Ascending aorta (tissue), 2 donors: Measurements from ENCODE around the gene VSIG2. TPM values are rescaled to one million over a fixed set of nuclear protein-coding genes. Genes with fewer than 3 reads are reported as not detected.

Source experiments
- DNase-seq, 2 donors: peaks; one replicate each; pipeline ENCODE4 v3.0.0-alpha.2; 2019; ENCODE audit warnings: low spot score in 2 of 2
- H3K27ac ChIP-seq, 2 donors: fragments of 200-600 bp; sonication (generic); one replicate each; pipeline ENCODE4 v1.5.1; 2016 to 2017; ENCODE audit warnings: mild to moderate bottlenecking in 1 of 2
- H3K27me3 ChIP-seq: fragments of 200-600 bp; sonication (generic); one replicate; pipeline ENCODE4 v1.5.1; 2017
- H3K36me3 ChIP-seq, 2 donors: fragments of 200-600 bp; sonication (generic); one replicate each; pipeline ENCODE4 v1.5.1; 2016
- H3K4me1 ChIP-seq, 2 donors: fragments of 200-600 bp; sonication (generic); one replicate each; pipeline ENCODE4 v1.5.1; 2016 to 2017; ENCODE audit warnings: mild to moderate bottlenecking in 1 of 2
- H3K4me3 ChIP-seq, 2 donors: fragments of 200-600 bp; sonication (generic); one replicate each; pipeline ENCODE4 v1.5.1; 2016 to 2017; ENCODE audit warnings: mild to moderate bottlenecking in 1 of 2
- H3K9me3 ChIP-seq, 2 donors: fragments of 200-600 bp; sonication (generic); one replicate each; pipeline ENCODE4 v1.5.1; 2016
- intact Hi-C: fragments of 100-400 bp; cut with DNase I; formaldehyde crosslinking; loops from one replicate; pipeline ENCODE4 v1.15.1; 2023
- total RNA-seq: library from RNA; depleted of rRNA; stranded (reverse); fragments of >200 nt; gene quantifications from one replicate; pipeline ENCODE4 v1.1.0, GENCODE V29; 2016
- TF ChIP-seq, protein P1 (sequence below), 3 experiments: fragments of 200-600 bp in 2 of 3; fragments of 450-650 bp in 1 of 3; sonication (generic) in 2 of 3; IDR thresholded peaks; one replicate each; pipeline ENCODE4 v1.5.1; 2016 to 2019; ENCODE audit warnings: antibody characterized with exemption in 3 of 3, mild to moderate bottlenecking in 1 of 3, moderate library complexity in 1 of 3

Gene VSIG2
- total RNA-seq, 1 donor from 2014 or later, result not detected

DNA sequence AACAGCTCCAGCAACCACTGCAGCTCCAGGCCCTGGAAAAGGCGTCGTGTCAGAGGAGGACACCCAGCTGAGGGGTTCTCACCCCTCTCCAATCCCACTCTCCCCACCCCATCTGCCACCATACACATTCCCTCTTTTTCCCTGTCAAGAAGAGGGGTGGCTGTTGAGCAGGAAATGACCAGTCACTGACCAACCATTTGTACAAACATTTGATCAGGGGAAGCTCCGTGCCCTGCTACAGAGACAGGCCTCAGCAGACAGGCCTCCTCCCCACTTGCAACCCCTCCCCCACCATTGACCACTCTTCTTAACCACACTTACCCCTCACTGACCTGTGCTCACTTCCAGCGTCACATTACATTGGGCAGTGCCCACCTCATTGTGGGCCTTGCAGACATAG is 2.3 kb upstream of the VSIG2 start:
- no peak for DNase-seq
- peaks cover 0 to 3% of the 10 kb centered on the region in 2 donors for H3K36me3 ChIP-seq
- H3K27ac ChIP-seq, result no peak overlapping the region
- H3K4me3 ChIP-seq, result no peak overlapping the region
- TF ChIP-seq, protein P1, sequence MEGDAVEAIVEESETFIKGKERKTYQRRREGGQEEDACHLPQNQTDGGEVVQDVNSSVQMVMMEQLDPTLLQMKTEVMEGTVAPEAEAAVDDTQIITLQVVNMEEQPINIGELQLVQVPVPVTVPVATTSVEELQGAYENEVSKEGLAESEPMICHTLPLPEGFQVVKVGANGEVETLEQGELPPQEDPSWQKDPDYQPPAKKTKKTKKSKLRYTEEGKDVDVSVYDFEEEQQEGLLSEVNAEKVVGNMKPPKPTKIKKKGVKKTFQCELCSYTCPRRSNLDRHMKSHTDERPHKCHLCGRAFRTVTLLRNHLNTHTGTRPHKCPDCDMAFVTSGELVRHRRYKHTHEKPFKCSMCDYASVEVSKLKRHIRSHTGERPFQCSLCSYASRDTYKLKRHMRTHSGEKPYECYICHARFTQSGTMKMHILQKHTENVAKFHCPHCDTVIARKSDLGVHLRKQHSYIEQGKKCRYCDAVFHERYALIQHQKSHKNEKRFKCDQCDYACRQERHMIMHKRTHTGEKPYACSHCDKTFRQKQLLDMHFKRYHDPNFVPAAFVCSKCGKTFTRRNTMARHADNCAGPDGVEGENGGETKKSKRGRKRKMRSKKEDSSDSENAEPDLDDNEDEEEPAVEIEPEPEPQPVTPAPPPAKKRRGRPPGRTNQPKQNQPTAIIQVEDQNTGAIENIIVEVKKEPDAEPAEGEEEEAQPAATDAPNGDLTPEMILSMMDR (IDR thresholded peaks at IDR 0.05), result no peak
- no peaks in the 10 kb centered on the region for H3K27me3 ChIP-seq
- H3K4me1 ChIP-seq, result peaks cover 3 to 7% of the 10 kb centered on the region in 2 donors
- no peaks in the 10 kb centered on the region for H3K9me3 ChIP-seq
- intact Hi-C loops, result no loop called here

DNA sequence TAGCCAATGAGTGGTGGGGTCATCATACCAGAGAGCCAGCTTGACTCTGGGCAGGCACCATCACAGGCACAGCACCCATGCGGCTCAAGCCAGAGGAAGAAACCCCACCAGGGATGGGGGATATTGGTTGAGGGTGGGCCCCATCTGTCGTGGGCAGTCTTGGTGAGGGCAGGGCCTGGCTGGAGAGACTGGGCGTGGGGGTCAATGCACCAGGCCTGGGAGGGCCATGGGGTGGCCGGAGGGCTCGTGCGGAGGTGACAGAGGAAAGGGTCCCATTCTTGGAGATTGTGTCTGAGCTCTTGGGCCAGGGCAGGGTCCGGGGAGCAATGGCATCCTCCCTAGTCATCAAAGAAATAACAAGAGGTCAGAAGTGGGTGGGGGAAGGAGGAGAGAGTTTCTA is 1.6 kb upstream of the VSIG2 start:
- Histone ChIP-seq H3K4me3 (no peak overlapping the region), H3K27ac (no peak overlapping the region), H3K9me3 (no peaks in the 10 kb centered on the region), H3K27me3 (no peaks in the 10 kb centered on the region), H3K4me1 (peaks cover 0 to 2% of the 10 kb centered on the region in 2 donors), H3K36me3 (peaks cover 0 to 3% of the 10 kb centered on the region in 2 donors)
- DNase-seq, result no peak
- intact Hi-C loops, result no loop called here
- TF ChIP-seq, protein P1 (IDR thresholded peaks at IDR 0.05), result no peak

DNA sequence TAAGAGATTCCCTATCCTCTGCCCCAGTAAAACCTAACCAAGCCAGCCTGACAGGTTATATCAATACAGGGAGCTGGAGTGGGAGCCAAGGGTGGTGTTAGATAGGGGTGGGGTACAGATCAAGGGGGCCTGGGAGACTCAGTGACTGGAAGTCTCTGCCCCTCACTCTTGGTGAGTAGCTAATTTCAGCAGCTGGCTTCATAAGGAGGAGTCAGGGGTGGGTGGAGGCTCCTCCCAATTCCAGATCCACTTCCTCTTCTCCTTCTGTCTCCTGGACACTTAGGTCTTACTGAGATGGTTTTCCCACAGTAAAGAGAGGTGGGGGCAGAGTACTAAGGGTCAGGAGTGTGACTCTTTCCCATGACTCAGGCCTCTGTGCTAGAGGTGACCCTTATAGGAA is 1.1 kb upstream of the VSIG2 start:
- H3K4me3 ChIP-seq, result no peak overlapping the region
- H3K27me3 ChIP-seq, result no peaks in the 10 kb centered on the region
- no peak for DNase-seq
- intact Hi-C loops, result no loop called here
- H3K36me3 ChIP-seq, result peaks cover 0 to 3% of the 10 kb centered on the region in 2 donors
- H3K4me1 ChIP-seq, result no peaks in the 10 kb centered on the region
- no peak overlapping the region for H3K27ac ChIP-seq
- H3K9me3 ChIP-seq, result no peaks in the 10 kb centered on the region
- TF ChIP-seq, protein P1 (IDR thresholded peaks at IDR 0.05), result no peak

DNA sequence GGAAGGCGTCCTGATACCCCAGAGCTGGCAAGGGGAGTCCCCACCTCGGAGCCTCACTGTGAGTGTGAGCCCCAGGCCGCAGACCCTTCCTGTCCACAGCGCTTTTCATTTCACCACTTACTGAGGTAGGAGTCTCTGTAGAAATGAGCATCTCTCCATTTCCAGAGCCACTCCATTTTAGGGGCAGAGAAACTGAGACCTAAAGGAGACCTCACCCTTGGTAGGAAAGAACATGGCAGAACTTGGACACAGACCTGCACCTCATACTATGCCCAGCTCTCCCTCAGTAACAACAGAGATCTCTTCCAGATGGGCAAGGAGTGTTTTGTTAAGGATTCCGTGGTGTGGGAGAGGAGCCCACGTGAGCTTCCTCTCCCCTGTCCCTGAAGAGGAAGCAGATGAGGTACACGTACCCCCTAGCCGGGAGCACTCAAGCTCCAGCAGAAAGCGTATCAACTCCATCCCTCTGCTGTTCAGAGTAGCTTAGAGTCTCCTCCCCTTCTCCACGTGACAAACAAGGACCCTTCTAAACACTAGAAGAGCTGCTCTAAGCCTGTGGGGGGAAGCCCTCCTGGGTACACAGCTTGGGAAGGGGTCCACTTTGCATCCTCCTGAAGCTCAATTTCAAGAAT is 532 bp upstream of the VSIG2 start:
- DNase-seq, result no peak
- Histone ChIP-seq H3K27me3 (no peaks in the 10 kb centered on the region), H3K4me1 (no peaks in the 10 kb centered on the region), H3K4me3 (no peak overlapping the region), H3K9me3 (no peaks in the 10 kb centered on the region), H3K27ac (no peak overlapping the region), H3K36me3 (peaks cover 0 to 3% of the 10 kb centered on the region in 2 donors)
- intact Hi-C loops, result no loop called here
- TF ChIP-seq, protein P1 (IDR thresholded peaks at IDR 0.05), result no peak

DNA sequence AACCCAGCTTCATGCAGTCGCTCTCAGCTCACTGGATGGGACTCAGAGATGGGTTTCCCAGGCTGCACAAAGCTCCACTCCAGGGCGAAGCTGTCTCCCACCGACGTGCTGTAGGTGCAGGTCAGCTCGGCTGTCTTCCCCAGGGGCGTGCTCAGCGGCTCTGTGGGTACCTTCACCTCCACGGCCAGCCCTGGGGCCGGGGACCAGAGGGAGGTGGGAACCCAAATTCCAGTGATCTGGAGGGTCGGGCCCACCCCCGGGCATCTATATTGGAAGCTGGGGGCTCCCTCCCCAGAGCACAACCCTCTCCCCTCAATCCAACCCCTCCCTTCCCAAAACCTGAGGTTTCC is 689 bp downstream of the VSIG2 start:
- Histone ChIP-seq H3K36me3 (peaks cover 0 to 3% of the 10 kb centered on the region in 2 donors), H3K4me1 (peaks cover 0 to 2% of the 10 kb centered on the region in 2 donors), H3K27ac (no peak overlapping the region), H3K4me3 (no peak overlapping the region), H3K27me3 (no peaks in the 10 kb centered on the region), H3K9me3 (no peaks in the 10 kb centered on the region)
- DNase-seq, result no peak
- TF ChIP-seq, protein P1 (IDR thresholded peaks at IDR 0.05), result no peak
- intact Hi-C loops, result no loop called here

DNA sequence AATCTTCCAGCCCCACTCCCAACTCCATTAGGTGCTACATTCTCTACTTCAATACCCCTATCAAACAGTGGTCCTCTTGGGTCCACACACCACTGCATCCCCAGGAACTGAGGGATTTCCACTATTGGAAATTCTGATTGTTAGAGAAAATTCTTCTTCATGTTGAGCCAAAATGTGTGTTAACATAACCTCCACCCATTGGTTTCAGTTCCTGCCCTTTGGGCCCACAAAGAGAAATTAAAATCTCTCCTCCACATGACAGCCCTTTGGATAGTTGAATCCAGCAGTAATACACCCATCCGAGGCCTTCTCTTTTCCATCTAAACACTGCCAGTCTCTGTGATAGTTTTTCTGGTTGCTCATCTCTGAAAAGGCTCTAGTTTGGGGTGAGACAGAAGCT is 2.1 kb downstream of the VSIG2 start:
- peaks cover 0 to 3% of the 10 kb centered on the region in 2 donors for H3K36me3 ChIP-seq
- no peak for DNase-seq
- TF ChIP-seq, protein P1 (IDR thresholded peaks at IDR 0.05), result no peak
- H3K27ac ChIP-seq, result no peak overlapping the region
- intact Hi-C loops, result no loop called here
- H3K4me1 ChIP-seq, result peaks cover 0 to 6% of the 10 kb centered on the region in 2 donors
- no peak overlapping the region for H3K4me3 ChIP-seq
- H3K27me3 ChIP-seq, result peaks cover 8% of the 10 kb centered on the region
- no peaks in the 10 kb centered on the region for H3K9me3 ChIP-seq
